ENCODE results near the gene FXN.

GRCh38 chr9:69121155-69122081 lies 85.9 kb downstream of the FXN start:
- no peak for TF ChIP-seq ZNF70 (CRISPR knock-in tag; IDR thresholded peaks at IDR 0.05)
- TF ChIP-seq TOX (CRISPR knock-in tag; IDR thresholded peaks at IDR 0.05; ENCODE audit: borderline replicate concordance): no peak
- TF ChIP-seq, protein P1, sequence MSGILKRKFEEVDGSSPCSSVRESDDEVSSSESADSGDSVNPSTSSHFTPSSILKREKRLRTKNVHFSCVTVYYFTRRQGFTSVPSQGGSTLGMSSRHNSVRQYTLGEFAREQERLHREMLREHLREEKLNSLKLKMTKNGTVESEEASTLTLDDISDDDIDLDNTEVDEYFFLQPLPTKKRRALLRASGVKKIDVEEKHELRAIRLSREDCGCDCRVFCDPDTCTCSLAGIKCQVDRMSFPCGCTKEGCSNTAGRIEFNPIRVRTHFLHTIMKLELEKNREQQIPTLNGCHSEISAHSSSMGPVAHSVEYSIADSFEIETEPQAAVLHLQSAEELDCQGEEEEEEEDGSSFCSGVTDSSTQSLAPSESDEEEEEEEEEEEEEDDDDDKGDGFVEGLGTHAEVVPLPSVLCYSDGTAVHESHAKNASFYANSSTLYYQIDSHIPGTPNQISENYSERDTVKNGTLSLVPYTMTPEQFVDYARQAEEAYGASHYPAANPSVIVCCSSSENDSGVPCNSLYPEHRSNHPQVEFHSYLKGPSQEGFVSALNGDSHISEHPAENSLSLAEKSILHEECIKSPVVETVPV (CRISPR knock-in tag; IDR thresholded peaks at IDR 0.05): no peak
- no peak for TF ChIP-seq SNAI2 (CRISPR knock-in tag; IDR thresholded peaks at IDR 0.05)
- no peak for TF ChIP-seq CREB5 (CRISPR knock-in tag; IDR thresholded peaks at IDR 0.05; ENCODE audit: low read depth)
- no peak for TF ChIP-seq ARNTL (CRISPR knock-in tag; IDR thresholded peaks at IDR 0.05; ENCODE audit: borderline replicate concordance, low read depth)
- TF ChIP-seq ZNF565 (CRISPR knock-in tag; conservative IDR thresholded peaks at IDR 0.05; ENCODE audit: low read depth): no peak
- TF ChIP-seq, protein P2, sequence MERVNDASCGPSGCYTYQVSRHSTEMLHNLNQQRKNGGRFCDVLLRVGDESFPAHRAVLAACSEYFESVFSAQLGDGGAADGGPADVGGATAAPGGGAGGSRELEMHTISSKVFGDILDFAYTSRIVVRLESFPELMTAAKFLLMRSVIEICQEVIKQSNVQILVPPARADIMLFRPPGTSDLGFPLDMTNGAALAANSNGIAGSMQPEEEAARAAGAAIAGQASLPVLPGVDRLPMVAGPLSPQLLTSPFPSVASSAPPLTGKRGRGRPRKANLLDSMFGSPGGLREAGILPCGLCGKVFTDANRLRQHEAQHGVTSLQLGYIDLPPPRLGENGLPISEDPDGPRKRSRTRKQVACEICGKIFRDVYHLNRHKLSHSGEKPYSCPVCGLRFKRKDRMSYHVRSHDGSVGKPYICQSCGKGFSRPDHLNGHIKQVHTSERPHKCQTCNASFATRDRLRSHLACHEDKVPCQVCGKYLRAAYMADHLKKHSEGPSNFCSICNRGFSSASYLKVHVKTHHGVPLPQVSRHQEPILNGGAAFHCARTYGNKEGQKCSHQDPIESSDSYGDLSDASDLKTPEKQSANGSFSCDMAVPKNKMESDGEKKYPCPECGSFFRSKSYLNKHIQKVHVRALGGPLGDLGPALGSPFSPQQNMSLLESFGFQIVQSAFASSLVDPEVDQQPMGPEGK (CRISPR knock-in tag; IDR thresholded peaks at IDR 0.05; ENCODE audit: borderline replicate concordance): no peak

All from SK-N-SH treated with all-trans-retinoic acid at 6 μM for 48 hours (cell line).